Measurements from ENCODE around the gene PAX1. TPM values are rescaled to one million over a fixed set of nuclear protein-coding genes. Genes with fewer than 3 reads are reported as not detected.

PAX1 gene
- total and polyA plus RNA-seq, 2 of the 8 experiments (the other 6 are each of a cell fraction or from before 2014, with no cell fraction given), result not detected

- TF ChIP-seq TAF1 (IDR thresholded peaks at IDR 0.05; ENCODE audit: low read depth, low read length), result no peak
- TF ChIP-seq MAFK (IDR thresholded peaks at IDR 0.05; ENCODE audit: low read depth, low read length), result no peak
- no peak for TF ChIP-seq ATF3 (IDR thresholded peaks at IDR 0.05; ENCODE audit: insufficient read depth, low read depth, low read length)
- no peak for TF ChIP-seq GTF2F1 (IDR thresholded peaks at IDR 0.05; ENCODE audit: borderline replicate concordance, low read depth, low read length)
- no peak for TF ChIP-seq SRF (IDR thresholded peaks at IDR 0.05; ENCODE audit: low read depth, low read length)
- peak; percentile 23 for TF ChIP-seq RNF2 (IDR thresholded peaks at IDR 0.05; ENCODE audit: borderline replicate concordance, low read depth, low read length, missing control alignments, poor library complexity, severe bottlenecking)
- no peak for TF ChIP-seq EP300 (IDR thresholded peaks at IDR 0.05; ENCODE audit: borderline replicate concordance in 1 of 2, low read depth in 2 of 2, low read length in 2 of 2)
- peak; percentile 43; the same call in 1 of the 2 replicates for TF ChIP-seq EGR1 (IDR thresholded peaks at IDR 0.05; ENCODE audit: borderline replicate concordance, low read depth, low read length)
- no peak for TF ChIP-seq FOSL1 (IDR thresholded peaks at IDR 0.05; ENCODE audit: insufficient read depth, low read depth, low read length)
- TF ChIP-seq TCF12 (IDR thresholded peaks at IDR 0.05; ENCODE audit: low read depth, low read length), result no peak
- TF ChIP-seq SIX5 (IDR thresholded peaks at IDR 0.05; ENCODE audit: low read depth, low read length), result no peak
- no peak for TF ChIP-seq TEAD4 (IDR thresholded peaks at IDR 0.05; ENCODE audit: low read depth, low read length)
- no peak for TF ChIP-seq POLR2AphosphoS5 (IDR thresholded peaks at IDR 0.05; ENCODE audit: low read depth, low read length)
- TF ChIP-seq NRF1 (IDR thresholded peaks at IDR 0.05; ENCODE audit: low read depth, low read length), result no peak
- TF ChIP-seq POU5F1 (IDR thresholded peaks at IDR 0.05; ENCODE audit: low read depth, low read length), result no peak
Measured at GRCh38 chr20:21705575-21706260, at the start of gene PAX1 (continued).
